Keratinocyte (primary cell): Measurements from ENCODE around the gene KCNE4. TPM values are rescaled to one million over a fixed set of nuclear protein-coding genes. Genes with fewer than 3 reads are reported as not detected.

ENCODE experiments used
- DNase-seq: peaks from one replicate; pipeline ENCODE4 v3.0.0-alpha.2; 2011; ENCODE audit warnings: low read depth, missing footprints, low spot score
- FAIRE-seq: peaks from 2 replicates; lab custom pipeline; 2011; peaks lifted over from hg19 to GRCh38; lab: Jason Lieb, UNC
- H2AFZ ChIP-seq: 2 replicates; pipeline ENCODE4 v1.6.0; 2012; ENCODE audit warnings: low read length, control low read depth, inconsistent platforms; ENCODE audit not compliant: control insufficient read depth
- H3K27ac ChIP-seq: 2 replicates; pipeline ENCODE4 v1.5.1; 2011; ENCODE audit warnings: low read length; ENCODE audit not compliant: control insufficient read depth, insufficient read depth
- H3K27me3 ChIP-seq: 3 replicates; pipeline ENCODE4 v1.6.0; 2011; ENCODE audit warnings: low read length; ENCODE audit not compliant: control insufficient read depth, insufficient read depth; ENCODE audit errors: extremely low read depth
- H3K36me3 ChIP-seq, 2 experiments: 2 replicates in 1 of 2; 3 replicates in 1 of 2; pipeline ENCODE4 v1.5.1; 2011; ENCODE audit warnings: low read length in 2 of 2, mild to moderate bottlenecking in 1 of 2; ENCODE audit not compliant: control insufficient read depth in 2 of 2, insufficient read depth in 2 of 2; ENCODE audit errors: extremely low read depth in 1 of 2
- H3K4me1 ChIP-seq: 3 replicates; pipeline ENCODE4 v1.5.1; 2011; ENCODE audit warnings: low read length; ENCODE audit not compliant: control insufficient read depth, insufficient read depth; ENCODE audit errors: extremely low read depth
- H3K4me2 ChIP-seq: 3 replicates; pipeline ENCODE4 v1.6.0; 2011; ENCODE audit warnings: low read depth, low read length; ENCODE audit not compliant: control insufficient read depth, insufficient read depth; ENCODE audit errors: extremely low read depth
- H3K4me3 ChIP-seq, 3 experiments: fragments of 200-600 bp in 1 of 3; sonication (generic) in 1 of 3; 2 replicates in 2 of 3; 3 replicates in 1 of 3; pipeline ENCODE4 v1.5.1; 2011 to 2016; ENCODE audit warnings: low read length in 3 of 3, mild to moderate bottlenecking in 3 of 3, control low read depth in 2 of 3, inconsistent platforms in 1 of 3, low read depth in 1 of 3, mixed read lengths in 1 of 3, mixed run types in 1 of 3, moderate library complexity in 1 of 3; ENCODE audit not compliant: control insufficient read depth in 2 of 3, insufficient read depth in 2 of 3; ENCODE audit errors: extremely low read depth in 1 of 3
- H3K79me2 ChIP-seq: 2 replicates; pipeline ENCODE4 v1.6.0; 2012; ENCODE audit warnings: low read length; ENCODE audit not compliant: control insufficient read depth, insufficient read depth
- H3K9ac ChIP-seq: 3 replicates; pipeline ENCODE4 v1.6.0; 2011; ENCODE audit warnings: low read length; ENCODE audit not compliant: control insufficient read depth, insufficient read depth; ENCODE audit errors: extremely low read depth
- H3K9me1 ChIP-seq: 3 replicates; pipeline ENCODE4 v1.6.0; 2011; ENCODE audit warnings: low read length; ENCODE audit not compliant: control insufficient read depth, insufficient read depth; ENCODE audit errors: extremely low read depth
- H3K9me3 ChIP-seq: 2 replicates; pipeline ENCODE4 v1.5.1; 2012; ENCODE audit warnings: low read depth, low read length; ENCODE audit not compliant: control insufficient read depth
- H4K20me1 ChIP-seq: 3 replicates; pipeline ENCODE4 v1.6.0; 2011; ENCODE audit warnings: low read length; ENCODE audit not compliant: control insufficient read depth, insufficient read depth; ENCODE audit errors: extremely low read depth
- EZH2 ChIP-seq: IDR thresholded peaks from one replicate; pipeline ENCODE4 v1.6.1; 2012; ENCODE audit warnings: inconsistent platforms, mild to moderate bottlenecking, low read length, moderate library complexity
- dilution Hi-C: fragments of 300-500 bp; cut with MboI; formaldehyde crosslinking; loops from one replicate; pipeline ENCODE4 v1.7.0; 2020; ENCODE audit warnings: low sequenced_read_pairs; ENCODE audit not compliant: extremely low pct_ligation_motif_present
- polyA plus RNA-seq, 5 experiments: library from polyadenylated mRNA; depleted of rRNA in 3 of 5; stranded (reverse) in 3 of 5; stranded (forward) in 1 of 5; unstranded in 1 of 5; fragments of >200 nt; gene quantifications; 1 replicate in 1 of 5; 2 replicates in 3 of 5; 3 replicates in 1 of 5; pipeline versions ENCODE4 v1.2.1 to v1.2.3, GENCODE V29; 2011 to 2012; ENCODE audit warnings: missing spikeins in 2 of 5, low read depth in 1 of 5, low replicate concordance in 1 of 5
- TF ChIP-seq, protein P1 (sequence below), 3 experiments: IDR thresholded peaks in 1 of 3; conservative IDR thresholded peaks in 1 of 3; optimal IDR thresholded peaks in 1 of 3; 2 replicates in 2 of 3; 3 replicates in 1 of 3; pipeline versions ENCODE3 to v1.5.1; 2011; ENCODE audit warnings: low read length in 3 of 3, mild to moderate bottlenecking in 3 of 3, moderate library complexity in 2 of 3, control low read depth in 1 of 3, inconsistent platforms in 1 of 3; ENCODE audit not compliant: insufficient read depth in 2 of 3; ENCODE audit errors: extremely low read depth in 1 of 3

The KCNE4 gene
- polyA plus RNA-seq, 1 donor (not counting 4 experiments of a cell fraction or from before 2014, with no cell fraction given) = 0.13 TPM

GRCh38 chr2:223068071-223068470 lies 16.1 kb downstream of the KCNE4 start:
- TF ChIP-seq EZH2 = no peak
- TF ChIP-seq, protein P1, sequence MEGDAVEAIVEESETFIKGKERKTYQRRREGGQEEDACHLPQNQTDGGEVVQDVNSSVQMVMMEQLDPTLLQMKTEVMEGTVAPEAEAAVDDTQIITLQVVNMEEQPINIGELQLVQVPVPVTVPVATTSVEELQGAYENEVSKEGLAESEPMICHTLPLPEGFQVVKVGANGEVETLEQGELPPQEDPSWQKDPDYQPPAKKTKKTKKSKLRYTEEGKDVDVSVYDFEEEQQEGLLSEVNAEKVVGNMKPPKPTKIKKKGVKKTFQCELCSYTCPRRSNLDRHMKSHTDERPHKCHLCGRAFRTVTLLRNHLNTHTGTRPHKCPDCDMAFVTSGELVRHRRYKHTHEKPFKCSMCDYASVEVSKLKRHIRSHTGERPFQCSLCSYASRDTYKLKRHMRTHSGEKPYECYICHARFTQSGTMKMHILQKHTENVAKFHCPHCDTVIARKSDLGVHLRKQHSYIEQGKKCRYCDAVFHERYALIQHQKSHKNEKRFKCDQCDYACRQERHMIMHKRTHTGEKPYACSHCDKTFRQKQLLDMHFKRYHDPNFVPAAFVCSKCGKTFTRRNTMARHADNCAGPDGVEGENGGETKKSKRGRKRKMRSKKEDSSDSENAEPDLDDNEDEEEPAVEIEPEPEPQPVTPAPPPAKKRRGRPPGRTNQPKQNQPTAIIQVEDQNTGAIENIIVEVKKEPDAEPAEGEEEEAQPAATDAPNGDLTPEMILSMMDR (optimal IDR thresholded peaks at IDR 0.05 in 1 of 3, IDR thresholded peaks at IDR 0.05 in 1 of 3, conservative IDR thresholded peaks at IDR 0.05 in 1 of 3; ENCODE audit: extremely low read depth in 1 of 3, insufficient read depth in 2 of 3, low read length in 3 of 3) = no peak
- H3K27me3 ChIP-seq = no peaks in the 10 kb centered on the region
- H3K9ac ChIP-seq = no peak overlapping the region
- no peak for FAIRE-seq
- H4K20me1 ChIP-seq = no peaks in the 10 kb centered on the region
- H3K4me3 ChIP-seq = no peak overlapping the region
- H3K9me3 ChIP-seq = no peaks in the 10 kb centered on the region
- DNase-seq = no peak
- H3K4me1 ChIP-seq = no peaks in the 10 kb centered on the region
- H3K79me2 ChIP-seq = no peaks in the 10 kb centered on the region
- no peak overlapping the region for H3K4me2 ChIP-seq
- dilution Hi-C loops = no loop called here
- no peaks in the 10 kb centered on the region for H3K36me3 ChIP-seq
- H2AFZ ChIP-seq = no peak overlapping the region
- H3K27ac ChIP-seq = no peak overlapping the region
- no peaks in the 10 kb centered on the region for H3K9me1 ChIP-seq

DNA sequence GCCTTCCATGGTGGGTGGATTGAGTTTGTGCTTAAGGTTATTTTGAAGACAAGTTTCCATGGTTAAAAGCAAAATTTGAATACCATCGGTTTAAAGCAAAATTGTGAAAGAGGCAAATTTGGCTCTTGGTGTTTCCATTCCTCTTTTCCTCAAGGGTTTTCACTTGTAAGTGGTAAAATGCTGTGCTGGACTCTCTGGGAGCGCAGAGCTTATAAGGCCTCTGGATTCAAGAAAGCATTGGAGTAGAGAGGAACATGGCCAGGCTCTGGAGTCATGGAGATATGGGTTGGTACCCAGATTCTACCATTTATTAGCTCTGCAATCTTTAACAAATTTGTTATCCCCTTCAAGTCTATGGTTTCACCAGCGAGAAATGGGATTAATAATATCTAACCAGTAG lies 17.5 kb downstream of the KCNE4 start:
- FAIRE-seq = no peak
- dilution Hi-C loops = no loop called here
- no peaks in the 10 kb centered on the region for H3K9me3 ChIP-seq

More for the DNA sequence above, 17.5 kb downstream of the KCNE4 start:
- H4K20me1 ChIP-seq = no peaks in the 10 kb centered on the region
- no peak overlapping the region for H3K9ac ChIP-seq
- H3K4me3 ChIP-seq = no peak overlapping the region
- H3K4me2 ChIP-seq = no peak overlapping the region
- H3K27me3 ChIP-seq = no peaks in the 10 kb centered on the region
- TF ChIP-seq, protein P1 (optimal IDR thresholded peaks at IDR 0.05 in 1 of 3, IDR thresholded peaks at IDR 0.05 in 1 of 3, conservative IDR thresholded peaks at IDR 0.05 in 1 of 3; ENCODE audit: extremely low read depth in 1 of 3, insufficient read depth in 2 of 3, low read length in 3 of 3) = no peak
- TF ChIP-seq EZH2 = no peak
- no peak overlapping the region for H3K27ac ChIP-seq
- no peaks in the 10 kb centered on the region for H3K4me1 ChIP-seq
- no peaks in the 10 kb centered on the region for H3K36me3 ChIP-seq
- H3K79me2 ChIP-seq = no peaks in the 10 kb centered on the region
- no peak for DNase-seq
- no peak overlapping the region for H2AFZ ChIP-seq
- H3K9me1 ChIP-seq = no peaks in the 10 kb centered on the region
